PFSK-1 (cell line): ENCODE measurements around the gene NTPCR.

Experiments used
- FOXP2 ChIP-seq: optimal IDR thresholded peaks from 2 replicates; pipeline ENCODE3; 2011; ENCODE audit warnings: borderline replicate concordance, control low read depth, inconsistent platforms; ENCODE audit not compliant: insufficient read depth; ENCODE audit errors: extremely low read length, extremely low read depth
- SIN3A ChIP-seq: IDR thresholded peaks from 2 replicates; pipeline ENCODE4 v1.6.1; 2012; ENCODE audit warnings: mild to moderate bottlenecking, low read length, moderate library complexity, borderline replicate concordance; ENCODE audit not compliant: insufficient read depth
- TAF1 ChIP-seq: IDR thresholded peaks from 2 replicates; pipeline ENCODE4 v1.6.1; 2012; ENCODE audit warnings: low read length, control low read depth, borderline replicate concordance; ENCODE audit not compliant: insufficient read depth

DNA sequence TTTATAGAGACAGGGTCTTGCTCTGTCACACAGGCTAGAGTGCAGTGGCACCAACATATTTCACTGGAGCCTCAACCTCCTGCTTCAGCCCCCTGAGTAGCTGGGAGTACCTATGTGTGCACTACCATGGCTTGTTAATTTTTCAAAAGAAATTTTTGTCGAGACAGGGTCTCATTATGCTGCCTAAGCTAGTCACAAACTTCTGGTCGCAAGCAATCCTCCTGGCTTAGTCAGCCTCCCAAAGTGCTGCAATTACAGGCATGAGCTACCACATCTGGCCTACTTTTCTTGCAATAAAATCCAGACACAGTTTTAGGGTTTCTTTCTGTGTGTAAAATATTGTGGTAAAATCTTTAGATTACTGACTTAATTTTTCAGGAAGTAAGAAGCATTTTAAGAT lies 27.9 kb upstream of the NTPCR start:
- TF ChIP-seq SIN3A = no peak
- TF ChIP-seq FOXP2 = no peak
- no peak for TF ChIP-seq TAF1
